HG02885 (cell line): Measurements from ENCODE around the gene GNRH2.

Experiments
- ATAC-seq: cut with Tn5 transposase; IDR thresholded peaks from one replicate; pipeline ENCODE4 v1.9.1; 2021; ENCODE audit warnings: mild to moderate bottlenecking; ENCODE audit not compliant: unreplicated experiment, poor library complexity

The GNRH2 gene

GRCh38 chr20:3094848-3095629 lies 51.6 kb downstream of the GNRH2 start:
- no peak for ATAC-seq
